Testis (tissue), 3 donors: ENCODE data around the gene SLC2A5. TPM values are rescaled to one million over a fixed set of nuclear protein-coding genes. Genes with fewer than 3 reads are reported as not detected.

Experiments used
- DNase-seq: peaks from one replicate; pipeline ENCODE4 v3.0.0-alpha.2; 2019
- H3K27ac ChIP-seq, 2 donors: fragments of 200-600 bp; sonication (generic); one replicate each; pipeline ENCODE4 v1.5.1; 2019
- H3K27me3 ChIP-seq: fragments of 200-600 bp; sonication (generic); one replicate; pipeline ENCODE4 v1.5.1; 2019
- H3K36me3 ChIP-seq: fragments of 200-600 bp; sonication (generic); one replicate; pipeline ENCODE4 v1.5.1; 2017; ENCODE audit warnings: low read depth; ENCODE audit errors: missing control alignments
- H3K4me1 ChIP-seq: fragments of 200-600 bp; sonication (generic); one replicate; pipeline ENCODE4 v1.5.1; 2019
- H3K4me3 ChIP-seq, 2 donors: fragments of 200-600 bp; sonication (generic); one replicate each; pipeline ENCODE4 v1.5.1; 2017 to 2019
- H3K9me3 ChIP-seq: fragments of 200-600 bp; sonication (generic); one replicate; pipeline ENCODE4 v1.5.1; 2017
- POLR2A ChIP-seq: fragments of 450-650 bp; IDR thresholded peaks from one replicate; pipeline ENCODE4 v1.6.1; 2017; ENCODE audit warnings: antibody characterized with exemption, mild to moderate bottlenecking, moderate library complexity
- WGBS, 2 donors: methylation state at CpG; one replicate each; pipeline ENCODE4 v1.1.5; 2018; 5-methylcytosine and 5-hydroxymethylcytosine counted together
- intact Hi-C: fragments of 100-400 bp; cut with DNase I; formaldehyde crosslinking; loops from one replicate; pipeline ENCODE4 v1.15.1; 2023; ENCODE audit warnings: low total_unique reads
- polyA plus RNA-seq: library from polyadenylated mRNA; stranded (reverse); fragments of 350-450 nt; fragmentation: Illumina TruSeq; extraction: RNeasy Lipid Tissue Mini Kit (QIAGEN cat#74804); gene quantifications from one replicate; pipeline ENCODE4 v1.2.3, GENCODE V29; 2014; ENCODE audit warnings: low read depth, low replicate concordance; ENCODE audit not compliant: insufficient read depth
- total RNA-seq, 2 donors: library from RNA; depleted of rRNA; stranded (reverse); fragments of >200 nt; gene quantifications; one replicate each; pipeline ENCODE4 v1.2.3, GENCODE V29; 2016
- TF ChIP-seq, protein P1 (sequence below), 3 experiments: fragments of 450-650 bp in 2 of 3; fragments of 200-600 bp in 1 of 3; sonication (generic) in 1 of 3; IDR thresholded peaks; one replicate each; pipeline ENCODE4 v1.5.1; 2016 to 2019; ENCODE audit warnings: antibody characterized with exemption in 3 of 3, mild to moderate bottlenecking in 2 of 3, moderate library complexity in 1 of 3

The SLC2A5 gene
- total and polyA plus RNA-seq, 3 donors from 2014 or later = 74.1 to 230 (median 90.5) TPM

DNA sequence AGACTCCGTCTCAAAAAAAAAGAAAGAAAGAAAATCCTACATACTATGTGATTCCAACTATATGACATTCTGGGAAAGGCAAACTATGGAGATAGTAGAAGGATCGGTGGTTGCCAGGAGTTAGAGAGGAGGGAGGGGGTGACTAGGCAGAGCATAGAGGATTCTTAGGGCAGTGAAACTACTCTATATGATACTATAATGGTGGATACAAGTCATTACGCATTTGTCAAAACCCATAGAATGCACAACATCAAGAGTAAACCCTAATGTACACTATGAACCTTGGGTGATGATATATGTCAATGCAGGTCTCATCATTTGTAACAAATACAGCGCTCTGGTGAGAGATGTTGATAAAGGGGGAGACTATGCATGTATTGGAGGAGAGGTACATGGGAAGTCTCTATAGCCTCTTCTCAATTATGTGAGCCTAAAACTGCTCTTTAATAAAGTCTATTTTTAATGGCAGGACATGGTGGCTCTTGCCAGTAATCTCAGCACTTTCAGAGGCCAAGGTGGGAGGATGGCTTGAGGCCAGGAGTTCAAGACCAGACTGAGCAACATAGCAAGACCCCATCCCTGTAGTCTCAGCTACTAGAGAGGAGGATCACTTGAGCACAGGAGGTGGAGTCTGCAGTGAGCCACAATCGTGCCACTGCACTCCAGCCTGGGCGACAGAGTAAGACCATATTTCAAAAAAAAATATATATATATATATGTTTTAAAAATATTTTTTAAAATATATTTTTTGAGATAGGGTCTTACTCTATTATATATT lies 17.0 kb downstream of the SLC2A5 start:
- intact Hi-C loops = no loop called here
- H3K4me1 ChIP-seq = no peaks in the 10 kb centered on the region
- no peaks in the 10 kb centered on the region for H3K27me3 ChIP-seq
- H3K27ac ChIP-seq = no peak overlapping the region
- no peaks in the 10 kb centered on the region for H3K36me3 ChIP-seq
- WGBS, 2 donors = 93 to 97% methylated on average over 6 of the region's 6 CpGs
- no peak for TF ChIP-seq POLR2A
- TF ChIP-seq, protein P1, sequence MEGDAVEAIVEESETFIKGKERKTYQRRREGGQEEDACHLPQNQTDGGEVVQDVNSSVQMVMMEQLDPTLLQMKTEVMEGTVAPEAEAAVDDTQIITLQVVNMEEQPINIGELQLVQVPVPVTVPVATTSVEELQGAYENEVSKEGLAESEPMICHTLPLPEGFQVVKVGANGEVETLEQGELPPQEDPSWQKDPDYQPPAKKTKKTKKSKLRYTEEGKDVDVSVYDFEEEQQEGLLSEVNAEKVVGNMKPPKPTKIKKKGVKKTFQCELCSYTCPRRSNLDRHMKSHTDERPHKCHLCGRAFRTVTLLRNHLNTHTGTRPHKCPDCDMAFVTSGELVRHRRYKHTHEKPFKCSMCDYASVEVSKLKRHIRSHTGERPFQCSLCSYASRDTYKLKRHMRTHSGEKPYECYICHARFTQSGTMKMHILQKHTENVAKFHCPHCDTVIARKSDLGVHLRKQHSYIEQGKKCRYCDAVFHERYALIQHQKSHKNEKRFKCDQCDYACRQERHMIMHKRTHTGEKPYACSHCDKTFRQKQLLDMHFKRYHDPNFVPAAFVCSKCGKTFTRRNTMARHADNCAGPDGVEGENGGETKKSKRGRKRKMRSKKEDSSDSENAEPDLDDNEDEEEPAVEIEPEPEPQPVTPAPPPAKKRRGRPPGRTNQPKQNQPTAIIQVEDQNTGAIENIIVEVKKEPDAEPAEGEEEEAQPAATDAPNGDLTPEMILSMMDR (IDR thresholded peaks at IDR 0.05) = no peak
- no peaks in the 10 kb centered on the region for H3K9me3 ChIP-seq
- H3K4me3 ChIP-seq = no peak overlapping the region
- no peak for DNase-seq

DNA sequence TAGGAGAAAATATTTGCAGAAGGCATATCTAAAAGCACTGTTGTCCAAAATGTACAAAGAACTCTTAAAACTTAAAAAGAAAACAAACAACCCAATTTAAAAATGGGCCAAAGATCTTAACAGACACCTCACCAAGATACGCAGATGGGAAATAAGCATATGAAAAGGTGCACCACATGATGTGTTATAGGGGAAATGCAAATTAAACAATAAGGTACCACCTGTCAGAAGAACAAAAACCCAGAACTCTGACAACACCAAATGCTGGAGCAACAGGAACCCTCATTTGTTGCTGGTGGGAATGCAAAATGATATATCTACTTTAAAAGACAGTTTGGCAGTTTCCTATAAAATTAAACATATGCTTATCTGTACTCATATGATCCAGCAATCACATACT lies 18.1 kb downstream of the SLC2A5 start:
- H3K9me3 ChIP-seq = no peaks in the 10 kb centered on the region
- intact Hi-C loops = no loop called here
- H3K36me3 ChIP-seq = no peaks in the 10 kb centered on the region
- H3K27me3 ChIP-seq = no peaks in the 10 kb centered on the region
- WGBS, 2 donors = 71 to 86% methylated on average over 1 of the region's 1 CpG
- DNase-seq = no peak
- H3K4me3 ChIP-seq = no peak overlapping the region
- TF ChIP-seq POLR2A = no peak
- TF ChIP-seq, protein P1 (IDR thresholded peaks at IDR 0.05) = no peak
- no peak overlapping the region for H3K27ac ChIP-seq
- no peaks in the 10 kb centered on the region for H3K4me1 ChIP-seq

DNA sequence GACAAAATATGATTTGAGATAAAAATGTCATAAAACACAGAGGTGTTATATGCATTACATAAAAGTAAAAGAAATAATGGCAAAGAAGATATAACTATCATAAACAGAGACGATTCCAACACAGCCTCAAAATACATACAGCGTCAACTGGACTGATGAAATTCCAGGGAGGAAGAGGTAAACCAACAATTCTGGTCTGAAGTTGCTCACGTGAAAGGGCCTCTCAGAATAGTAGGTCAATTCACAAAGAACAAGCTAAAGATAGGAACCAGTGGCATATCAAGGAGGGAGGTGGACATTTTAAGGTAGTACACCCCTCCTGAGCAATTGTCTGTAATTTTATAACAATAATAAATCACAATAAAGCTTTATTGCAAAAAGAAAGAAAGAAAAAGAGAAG lies 18.6 kb downstream of the SLC2A5 start:
- TF ChIP-seq, protein P1 (IDR thresholded peaks at IDR 0.05) = no peak
- no peak for TF ChIP-seq POLR2A
- 79 to 81% methylated on average over 3 of the region's 3 CpGs for WGBS, 2 donors
- no peak overlapping the region for H3K27ac ChIP-seq
- no peaks in the 10 kb centered on the region for H3K9me3 ChIP-seq
- H3K36me3 ChIP-seq = no peaks in the 10 kb centered on the region
- no peaks in the 10 kb centered on the region for H3K4me1 ChIP-seq
- DNase-seq = no peak
- H3K4me3 ChIP-seq = no peak overlapping the region
- intact Hi-C loops = no loop called here
- no peaks in the 10 kb centered on the region for H3K27me3 ChIP-seq

DNA sequence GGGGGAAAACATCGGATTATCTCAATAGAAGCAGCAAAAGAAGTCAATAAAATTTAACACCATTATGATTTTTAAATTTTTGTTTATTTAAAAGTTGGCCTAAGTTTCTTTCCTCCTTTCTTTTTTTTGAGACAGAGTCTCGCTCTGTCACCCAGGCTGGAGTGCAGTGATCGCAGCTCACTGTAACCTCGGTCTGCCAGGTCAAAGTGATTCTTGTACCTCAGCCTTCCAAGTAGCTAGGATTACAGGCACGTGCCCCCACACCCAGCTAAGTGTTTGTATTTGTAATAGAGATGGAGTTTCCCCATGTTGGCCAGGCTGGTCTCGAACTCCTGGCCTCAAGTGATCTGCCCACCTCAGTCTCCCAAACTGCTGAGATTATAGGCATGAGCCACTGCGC lies 20.9 kb downstream of the SLC2A5 start:
- Histone ChIP-seq H3K36me3 (no peaks in the 10 kb centered on the region), H3K27me3 (no peaks in the 10 kb centered on the region), H3K4me1 (no peaks in the 10 kb centered on the region), H3K4me3 (no peak overlapping the region), H3K27ac (no peak overlapping the region), H3K9me3 (no peaks in the 10 kb centered on the region)
- intact Hi-C loops = no loop called here
- TF ChIP-seq POLR2A = no peak
- TF ChIP-seq, protein P1 (IDR thresholded peaks at IDR 0.05) = no peak
- DNase-seq = no peak
- 78 to 82% methylated on average over 7 of the region's 7 CpGs for WGBS, 2 donors

DNA sequence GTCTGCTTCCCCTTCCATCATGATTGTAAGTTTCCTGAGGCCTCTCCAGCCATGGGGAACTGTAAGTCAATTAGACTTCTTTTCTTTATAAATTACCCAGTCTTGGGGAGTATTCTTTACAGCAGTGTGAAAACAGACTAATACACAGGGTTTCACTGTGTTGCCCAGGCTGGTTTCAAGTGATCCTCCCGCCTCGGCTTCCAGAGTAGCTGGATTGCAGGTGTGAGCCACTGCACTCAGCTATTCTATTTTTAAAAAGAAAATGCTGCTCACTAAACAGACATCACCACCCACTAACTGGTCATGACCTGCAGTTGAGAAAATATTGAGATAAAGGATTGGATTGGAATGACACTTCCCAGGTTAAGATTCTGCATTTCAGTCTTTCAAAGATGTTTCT lies 22.4 kb downstream of the SLC2A5 start:
- Histone ChIP-seq H3K4me1 (no peaks in the 10 kb centered on the region), H3K4me3 (no peak overlapping the region), H3K27me3 (no peaks in the 10 kb centered on the region), H3K9me3 (no peaks in the 10 kb centered on the region), H3K36me3 (no peaks in the 10 kb centered on the region), H3K27ac (no peak overlapping the region)
- 96 to 100% methylated on average over 2 of the region's 2 CpGs for WGBS, 2 donors
- no peak for DNase-seq
- intact Hi-C loops = no loop called here
- TF ChIP-seq POLR2A = no peak
- TF ChIP-seq, protein P1 (IDR thresholded peaks at IDR 0.05) = no peak
